ENCODE results near the gene FN1.

DNA sequence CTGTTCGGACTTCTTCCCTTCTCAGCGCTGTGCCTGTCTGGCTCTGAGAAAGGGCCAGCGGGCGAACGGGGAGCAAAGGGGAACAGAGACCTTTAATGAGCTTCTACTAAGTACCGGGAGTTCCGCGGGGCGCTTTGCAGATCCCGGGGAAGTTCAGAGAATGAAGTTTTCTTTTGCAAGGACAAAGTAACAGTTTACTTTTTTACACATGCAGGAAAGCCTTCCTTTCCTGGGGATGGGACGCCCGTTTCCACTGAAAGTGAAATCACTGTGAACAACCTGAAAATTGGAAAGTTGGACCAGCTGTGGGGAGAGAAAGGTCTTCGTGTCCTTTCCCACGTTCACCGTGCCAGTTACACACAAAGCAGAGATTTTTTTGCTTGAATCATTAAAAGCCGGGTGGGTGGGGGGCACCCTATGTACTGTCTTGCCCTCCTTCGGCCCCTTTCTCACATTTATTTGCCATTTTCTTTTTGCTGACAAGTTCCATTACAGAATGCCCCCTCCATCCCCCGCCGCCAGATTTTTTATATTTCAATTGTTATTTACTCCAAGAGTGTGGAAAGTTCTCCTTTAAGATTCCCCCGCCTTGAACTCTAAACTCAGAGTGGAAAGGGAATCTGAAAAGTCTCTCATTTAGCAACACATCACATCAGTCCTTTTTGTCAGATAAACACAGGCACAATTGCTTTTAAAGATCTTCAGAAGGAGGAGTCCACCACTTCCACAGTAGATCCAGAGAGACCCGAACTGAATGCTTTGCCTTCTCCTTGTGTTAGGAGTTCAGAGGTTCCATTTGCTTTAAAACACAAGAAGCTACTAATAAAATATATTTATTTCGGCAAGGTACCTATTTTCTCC lies 1.1 kb upstream of the FN1 start:
- no peak for TF ChIP-seq CTCF (IDR thresholded peaks at IDR 0.05)
- TF ChIP-seq POLR2A (IDR thresholded peaks at IDR 0.05) = no peak
